Gastrocnemius medialis (tissue), 4 donors: Measurements from ENCODE around the gene PCCA. TPM values are rescaled to one million over a fixed set of nuclear protein-coding genes. Genes with fewer than 3 reads are reported as not detected.

Source experiments
- ATAC-seq, 2 donors: fragments of 150-250 bp; one replicate each; pipeline ENCODE4 v1.9.1; 2016
- DNase-seq, 2 donors: peaks; one replicate each; pipeline ENCODE4 v3.0.0-alpha.2; 2019
- H3K27ac ChIP-seq, 4 donors: fragments of 200-600 bp; sonication (generic); 1 replicate in 1 of 4; 2 replicates in 3 of 4; pipeline ENCODE4 v1.5.1; 2016 to 2018; ENCODE audit warnings: mild to moderate bottlenecking in 2 of 4, moderate library complexity in 1 of 4
- H3K27me3 ChIP-seq, 3 donors: fragments of 200-600 bp; sonication (generic) in 2 of 3; 1 replicate in 1 of 3; 2 replicates in 2 of 3; pipeline versions ENCODE4 v1.5.1 to v1.6.0; 2016 to 2019; ENCODE audit warnings: mild to moderate bottlenecking in 1 of 3, moderate library complexity in 1 of 3
- H3K36me3 ChIP-seq, 2 donors: fragments of 200-600 bp; sonication (generic) in 1 of 2; one replicate each; pipeline ENCODE4 v1.5.1; 2017 to 2018
- H3K4me1 ChIP-seq, 2 donors: fragments of 200-600 bp; sonication (generic) in 1 of 2; one replicate each; pipeline ENCODE4 v1.5.1; 2016 to 2017; ENCODE audit warnings: mild to moderate bottlenecking in 2 of 2
- H3K4me3 ChIP-seq, 4 donors: fragments of 200-600 bp; sonication (generic) in 3 of 4; 1 replicate in 1 of 4; 2 replicates in 3 of 4; pipeline ENCODE4 v1.5.1; 2016 to 2019; ENCODE audit warnings: mild to moderate bottlenecking in 2 of 4
- H3K9me3 ChIP-seq, 3 donors: fragments of 200-600 bp; sonication (generic) in 2 of 3; 1 replicate in 1 of 3; 2 replicates in 2 of 3; pipeline ENCODE4 v1.5.1; 2016 to 2019
- CTCF ChIP-seq, 5 experiments: fragments of 450-650 bp in 3 of 5; fragments of 200-600 bp in 2 of 5; sonication (generic) in 2 of 5; IDR thresholded peaks in 4 of 5; conservative IDR thresholded peaks in 1 of 5; 1 replicate in 4 of 5; 2 replicates in 1 of 5; pipeline ENCODE4 v1.5.1; 2016 to 2019; ENCODE audit warnings: antibody characterized with exemption in 5 of 5, mild to moderate bottlenecking in 3 of 5, moderate library complexity in 3 of 5
- POLR2A ChIP-seq, 2 donors: fragments of 450-650 bp; IDR thresholded peaks; one replicate each; pipeline ENCODE4 v1.6.1; 2017; ENCODE audit warnings: antibody characterized with exemption in 2 of 2, mild to moderate bottlenecking in 2 of 2, moderate library complexity in 2 of 2
- in situ Hi-C, 4 donors: fragments of 200-750 bp; cut with MboI; loops; one replicate each; pipeline versions ENCODE4 v1.15.0 to v1.8.0; 2017; ENCODE audit warnings: low sequenced_read_pairs in 4 of 4
- intact Hi-C: fragments of 100-400 bp; cut with DNase I; formaldehyde crosslinking; loops from one replicate; pipeline ENCODE4 v1.15.1; 2023; ENCODE audit warnings: low total_unique reads
- total RNA-seq, 4 donors: library from RNA; depleted of rRNA; stranded (reverse); fragments of >200 nt; gene quantifications; one replicate each; pipeline versions ENCODE4 v1.1.0 to v1.2.3, GENCODE V29; 2016

The PCCA gene
- total RNA-seq, 4 donors from 2014 or later = 7.5 to 19.5 (median 10.8) TPM

GRCh38 chr13:100543872-100544602 is 455.1 kb downstream of the PCCA start:
- intact Hi-C loops = no loop called here

GRCh38 chr13:100544866-100545683 is 456.2 kb downstream of the PCCA start:
- ATAC-seq (peak; percentile 37 to 70), DNase-seq (peak; percentile 24 to 62)
- in situ Hi-C loops = no loop called here

More at GRCh38 chr13:100543872-100544602, 455.1 kb downstream of the PCCA start:
- H3K4me1 ChIP-seq = no peaks in the 10 kb centered on the region
- in situ Hi-C loops = no loop called here
- H3K4me3 ChIP-seq = peak overlapping the region in 3 of 4 donors; percentile 13 to 31 (median 31)
- no peak for ATAC-seq
- TF ChIP-seq CTCF (IDR thresholded peaks at IDR 0.05 in 4 of 5, conservative IDR thresholded peaks at IDR 0.05 in 1 of 5) (no peak), POLR2A (IDR thresholded peaks at IDR 0.05) (no peak)
- no peaks in the 10 kb centered on the region for H3K9me3 ChIP-seq
- DNase-seq = no peak
- no peaks in the 10 kb centered on the region for H3K27me3 ChIP-seq
- H3K27ac ChIP-seq = peak overlapping the region in 1 of 4 donors; percentile 25
- H3K36me3 ChIP-seq = no peaks in the 10 kb centered on the region

GRCh38 chr13:100545684-100546061 is 456.8 kb downstream of the PCCA start:
- DNase-seq = no peak

More at GRCh38 chr13:100544866-100545683, 456.2 kb downstream of the PCCA start:
- no peaks in the 10 kb centered on the region for H3K9me3 ChIP-seq
- peak overlapping the region in 1 of 4 donors; percentile 25 for H3K27ac ChIP-seq
- intact Hi-C loops = no loop called here
- no peaks in the 10 kb centered on the region for H3K36me3 ChIP-seq
- TF ChIP-seq CTCF (IDR thresholded peaks at IDR 0.05 in 4 of 5, conservative IDR thresholded peaks at IDR 0.05 in 1 of 5) (no peak), POLR2A (IDR thresholded peaks at IDR 0.05) (no peak)
- H3K4me3 ChIP-seq = peak overlapping the region in 2 of 4 donors; percentile 31
- no peaks in the 10 kb centered on the region for H3K27me3 ChIP-seq
- H3K4me1 ChIP-seq = no peaks in the 10 kb centered on the region

GRCh38 chr13:100546713-100547405 is 458.0 kb downstream of the PCCA start:
- DNase-seq = no peak
- Histone ChIP-seq H3K36me3 (no peaks in the 10 kb centered on the region), H3K4me1 (no peaks in the 10 kb centered on the region), H3K27ac (no peak overlapping the region), H3K27me3 (no peaks in the 10 kb centered on the region), H3K9me3 (no peaks in the 10 kb centered on the region), H3K4me3 (no peak overlapping the region)
- TF ChIP-seq POLR2A (IDR thresholded peaks at IDR 0.05) (no peak), CTCF (IDR thresholded peaks at IDR 0.05 in 4 of 5, conservative IDR thresholded peaks at IDR 0.05 in 1 of 5) (no peak)
- intact Hi-C loops (no loop called here), in situ Hi-C loops (no loop called here)
- ATAC-seq = no peak

More at GRCh38 chr13:100545684-100546061, 456.8 kb downstream of the PCCA start:
- H3K36me3 ChIP-seq = no peaks in the 10 kb centered on the region
- H3K4me3 ChIP-seq = no peak overlapping the region
- no peaks in the 10 kb centered on the region for H3K4me1 ChIP-seq
- in situ Hi-C loops (no loop called here), intact Hi-C loops (no loop called here)
- ATAC-seq = no peak
- no peaks in the 10 kb centered on the region for H3K27me3 ChIP-seq
- H3K27ac ChIP-seq = no peak overlapping the region
- H3K9me3 ChIP-seq = no peaks in the 10 kb centered on the region
- TF ChIP-seq POLR2A (IDR thresholded peaks at IDR 0.05) (no peak), CTCF (IDR thresholded peaks at IDR 0.05 in 4 of 5, conservative IDR thresholded peaks at IDR 0.05 in 1 of 5) (no peak)
